22Rv1 (cell line): Measurements from ENCODE around the gene LRMDA.

Experiments used
- ZFX ChIP-seq: fragments of 450-650 bp; IDR thresholded peaks from 2 replicates; pipeline ENCODE4 v1.6.1; 2017; ENCODE audit warnings: antibody characterized with exemption, borderline replicate concordance
- TF ChIP-seq, protein P1 (sequence below): fragments of 450-650 bp; IDR thresholded peaks from 2 replicates; pipeline ENCODE4 v1.5.1; 2017; ENCODE audit warnings: mild to moderate bottlenecking

DNA sequence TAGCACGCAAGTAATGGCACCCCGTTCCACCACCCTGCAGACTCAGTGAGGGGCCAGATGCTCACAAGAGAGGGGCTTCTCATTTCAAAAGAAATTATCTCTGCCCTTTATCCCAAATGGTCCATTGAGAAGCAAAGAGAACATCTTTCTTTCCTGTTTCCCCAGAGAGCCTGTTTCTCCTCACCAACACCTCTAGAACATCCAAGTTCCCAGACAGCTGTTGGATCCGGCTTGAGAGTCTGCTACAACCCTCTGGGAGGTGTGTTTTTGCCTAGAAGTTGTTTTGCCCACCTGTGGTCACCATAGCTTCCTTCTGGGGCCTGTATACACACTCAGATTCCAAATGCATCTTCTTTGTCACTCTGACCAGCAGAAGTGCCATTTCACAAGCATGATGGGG lies 637.4 kb downstream of the LRMDA start:
- TF ChIP-seq, protein P1, sequence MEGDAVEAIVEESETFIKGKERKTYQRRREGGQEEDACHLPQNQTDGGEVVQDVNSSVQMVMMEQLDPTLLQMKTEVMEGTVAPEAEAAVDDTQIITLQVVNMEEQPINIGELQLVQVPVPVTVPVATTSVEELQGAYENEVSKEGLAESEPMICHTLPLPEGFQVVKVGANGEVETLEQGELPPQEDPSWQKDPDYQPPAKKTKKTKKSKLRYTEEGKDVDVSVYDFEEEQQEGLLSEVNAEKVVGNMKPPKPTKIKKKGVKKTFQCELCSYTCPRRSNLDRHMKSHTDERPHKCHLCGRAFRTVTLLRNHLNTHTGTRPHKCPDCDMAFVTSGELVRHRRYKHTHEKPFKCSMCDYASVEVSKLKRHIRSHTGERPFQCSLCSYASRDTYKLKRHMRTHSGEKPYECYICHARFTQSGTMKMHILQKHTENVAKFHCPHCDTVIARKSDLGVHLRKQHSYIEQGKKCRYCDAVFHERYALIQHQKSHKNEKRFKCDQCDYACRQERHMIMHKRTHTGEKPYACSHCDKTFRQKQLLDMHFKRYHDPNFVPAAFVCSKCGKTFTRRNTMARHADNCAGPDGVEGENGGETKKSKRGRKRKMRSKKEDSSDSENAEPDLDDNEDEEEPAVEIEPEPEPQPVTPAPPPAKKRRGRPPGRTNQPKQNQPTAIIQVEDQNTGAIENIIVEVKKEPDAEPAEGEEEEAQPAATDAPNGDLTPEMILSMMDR = no peak
- no peak for TF ChIP-seq ZFX
